Measurements from ENCODE around the gene H3-3A. TPM values are rescaled to one million over a fixed set of nuclear protein-coding genes. Genes with fewer than 3 reads are reported as not detected.

Gene H3-3A
- polyA plus RNA-seq, 2 of the 4 experiments (the other 2 are of a cell fraction) = 457 to 530 TPM

DNA sequence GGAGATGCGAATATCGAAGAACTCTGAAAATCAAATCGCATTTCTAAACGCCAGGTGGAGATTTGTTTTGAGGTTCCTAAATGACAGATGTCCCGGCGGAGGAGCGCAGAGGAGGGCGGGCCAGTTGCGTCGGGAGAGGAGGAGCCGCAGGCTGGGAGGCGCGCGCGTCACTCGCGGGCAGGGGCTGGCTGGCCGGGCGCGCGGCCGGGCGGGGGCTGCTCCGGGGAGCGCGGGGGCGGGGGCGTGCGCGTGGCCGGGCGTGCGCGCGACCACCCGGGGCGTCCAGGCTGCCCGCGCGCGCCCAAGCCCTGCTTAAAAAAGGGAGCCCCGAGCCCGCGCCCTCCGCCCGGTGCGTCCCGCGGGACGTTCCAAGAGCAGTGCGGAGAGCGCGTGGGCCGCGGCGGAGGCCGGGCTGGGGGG lies 47.3 kb downstream of the H3-3A start:
- 2% methylated on average over 26 of the region's 57 CpGs for WGBS (ENCODE audit: missing lambda C conversion rate)
- ChIA-PET POLR2A (interaction anchor here (1.1 to 3.0 kb wide), 6 partner anchors 9 to 110 kb away, joined by 3 to 23 read pairs (median 6); partner anchors contain the start of genes H3-3A and SDE2), CTCF (interaction anchor here (1.0 to 6.9 kb wide), 6 partner anchors 10 to 44 kb away, joined by 3 to 73 read pairs (median 24); no protein-coding TSS in a partner anchor)
- TF ChIP-seq POLR2A (IDR thresholded peaks at IDR 0.05; ENCODE audit: low read length) (peak; percentile 60), TFCP2L1 (CRISPR knock-in tag; IDR thresholded peaks at IDR 0.05) (no peak), JUN (IDR thresholded peaks at IDR 0.05) (peak in 1 of 2 experiments; percentile 67; a peak in 1 of 5 replicates), E2F6 (IDR thresholded peaks at IDR 0.05; ENCODE audit: borderline replicate concordance, low read depth) (no peak)
- TF ChIP-seq, protein P1, sequence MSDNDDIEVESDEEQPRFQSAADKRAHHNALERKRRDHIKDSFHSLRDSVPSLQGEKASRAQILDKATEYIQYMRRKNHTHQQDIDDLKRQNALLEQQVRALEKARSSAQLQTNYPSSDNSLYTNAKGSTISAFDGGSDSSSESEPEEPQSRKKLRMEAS (IDR thresholded peaks at IDR 0.05) = peak; percentile 36
- Histone ChIP-seq H3K4me1 (peaks cover 9% of the 10 kb centered on the region), H3K4me2 (peak overlapping the region; percentile 79), H3K9me3 (no peaks in the 10 kb centered on the region), H3K27ac (peak overlapping the region; percentile 95 to 97), H3K4me3 (peak overlapping the region; percentile 96)
- ATAC-seq (peak; percentile 87 to 90), DNase-seq (ENCODE audit: low read depth in 1 of 2, low spot score in 1 of 2) (peak; percentile 86 to 96), FAIRE-seq (no peak)

DNA sequence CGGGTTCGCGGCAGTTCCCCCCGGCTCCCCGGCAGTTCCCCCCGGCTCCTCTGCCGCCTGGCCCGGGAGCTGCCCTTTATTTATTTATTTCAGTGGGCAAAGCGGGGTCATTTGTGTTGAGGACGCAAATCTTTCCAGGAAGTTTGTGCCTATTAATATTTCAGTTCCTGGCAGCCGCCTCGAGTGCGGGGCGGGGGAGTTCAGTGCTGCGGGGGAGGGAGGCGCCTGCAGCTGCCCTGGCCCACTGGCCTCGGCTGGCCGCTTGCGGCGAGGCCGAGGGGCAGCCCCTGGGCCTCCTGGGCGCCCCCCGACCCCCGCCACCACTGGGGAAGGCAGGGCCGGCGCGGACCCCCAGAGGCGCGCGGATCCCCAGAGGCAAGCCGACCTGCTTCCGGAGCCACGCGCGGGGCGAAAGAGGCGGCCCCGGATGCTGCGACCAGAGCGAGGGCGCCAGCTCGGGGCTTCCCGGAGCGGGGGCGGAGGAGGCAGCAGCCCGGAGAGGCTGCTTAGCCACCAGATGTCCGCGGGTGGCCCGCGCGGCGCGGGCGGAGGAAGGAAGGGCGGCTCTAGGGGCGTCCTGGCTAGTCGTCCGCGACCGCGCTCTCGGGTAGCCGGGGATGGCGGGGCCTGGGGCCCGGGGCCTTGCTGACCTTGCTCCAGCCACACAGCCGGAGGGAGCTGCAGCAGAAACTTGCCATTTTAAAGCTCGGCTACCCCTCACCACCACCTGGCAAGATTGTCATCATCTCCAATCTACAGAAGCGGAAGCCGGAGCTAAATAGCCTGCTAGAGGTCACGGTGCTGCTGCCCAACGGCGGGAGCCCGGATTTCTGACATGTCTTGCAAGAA lies 48.0 kb downstream of the H3-3A start:
- H3K4me3 ChIP-seq = peak overlapping the region; percentile 96
- H3K4me2 ChIP-seq = peak overlapping the region; percentile 79
- DNase-seq (ENCODE audit: low read depth in 1 of 2, low spot score in 1 of 2) (peak; percentile 58 to 68), FAIRE-seq (no peak), ATAC-seq (peak; percentile 60 to 71)
- WGBS (ENCODE audit: missing lambda C conversion rate) = 33% methylated on average over 12 of the region's 73 CpGs
- peaks cover 9% of the 10 kb centered on the region for H3K4me1 ChIP-seq
- POLR2A ChIA-PET = interaction anchor here (0.6 to 3.0 kb wide), 8 partner anchors 9 to 142 kb away, joined by 3 to 23 read pairs (median 4); partner anchors contain the start of genes H3-3A and SDE2
- peak overlapping the region; percentile 95 to 97 for H3K27ac ChIP-seq
- no peaks in the 10 kb centered on the region for H3K9me3 ChIP-seq
- TF ChIP-seq, protein P2, sequence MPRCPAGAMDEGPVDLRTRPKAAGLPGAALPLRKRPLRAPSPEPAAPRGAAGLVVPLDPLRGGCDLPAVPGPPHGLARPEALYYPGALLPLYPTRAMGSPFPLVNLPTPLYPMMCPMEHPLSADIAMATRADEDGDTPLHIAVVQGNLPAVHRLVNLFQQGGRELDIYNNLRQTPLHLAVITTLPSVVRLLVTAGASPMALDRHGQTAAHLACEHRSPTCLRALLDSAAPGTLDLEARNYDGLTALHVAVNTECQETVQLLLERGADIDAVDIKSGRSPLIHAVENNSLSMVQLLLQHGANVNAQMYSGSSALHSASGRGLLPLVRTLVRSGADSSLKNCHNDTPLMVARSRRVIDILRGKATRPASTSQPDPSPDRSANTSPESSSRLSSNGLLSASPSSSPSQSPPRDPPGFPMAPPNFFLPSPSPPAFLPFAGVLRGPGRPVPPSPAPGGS (IDR thresholded peaks at IDR 0.05) = 0 out of 3 replicates have a peak, but pooled peaks have one; percentile 41
- TF ChIP-seq NPAS2 (CRISPR knock-in tag; IDR thresholded peaks at IDR 0.05; ENCODE audit: borderline replicate concordance) (no peak), PHF8 (IDR thresholded peaks at IDR 0.05; ENCODE audit: borderline replicate concordance, low read depth) (peak; percentile 55; the same call in 1 of the 2 replicates), SREBF2 (IDR thresholded peaks at IDR 0.05) (no peak), JUN (IDR thresholded peaks at IDR 0.05) (peak; percentile 34 to 41; a peak in 2 of 5 replicates), FOSL2 (IDR thresholded peaks at IDR 0.05) (no peak), FOSL2 (CRISPR knock-in tag; IDR thresholded peaks at IDR 0.05) (no peak)
- TF ChIP-seq, protein P1 (IDR thresholded peaks at IDR 0.05) = peak; percentile 9
- CTCF ChIA-PET = interaction anchor here (0.6 to 6.9 kb wide), 10 partner anchors 10 to 299 kb away, joined by 3 to 73 read pairs (median 4); no protein-coding TSS in a partner anchor

DNA sequence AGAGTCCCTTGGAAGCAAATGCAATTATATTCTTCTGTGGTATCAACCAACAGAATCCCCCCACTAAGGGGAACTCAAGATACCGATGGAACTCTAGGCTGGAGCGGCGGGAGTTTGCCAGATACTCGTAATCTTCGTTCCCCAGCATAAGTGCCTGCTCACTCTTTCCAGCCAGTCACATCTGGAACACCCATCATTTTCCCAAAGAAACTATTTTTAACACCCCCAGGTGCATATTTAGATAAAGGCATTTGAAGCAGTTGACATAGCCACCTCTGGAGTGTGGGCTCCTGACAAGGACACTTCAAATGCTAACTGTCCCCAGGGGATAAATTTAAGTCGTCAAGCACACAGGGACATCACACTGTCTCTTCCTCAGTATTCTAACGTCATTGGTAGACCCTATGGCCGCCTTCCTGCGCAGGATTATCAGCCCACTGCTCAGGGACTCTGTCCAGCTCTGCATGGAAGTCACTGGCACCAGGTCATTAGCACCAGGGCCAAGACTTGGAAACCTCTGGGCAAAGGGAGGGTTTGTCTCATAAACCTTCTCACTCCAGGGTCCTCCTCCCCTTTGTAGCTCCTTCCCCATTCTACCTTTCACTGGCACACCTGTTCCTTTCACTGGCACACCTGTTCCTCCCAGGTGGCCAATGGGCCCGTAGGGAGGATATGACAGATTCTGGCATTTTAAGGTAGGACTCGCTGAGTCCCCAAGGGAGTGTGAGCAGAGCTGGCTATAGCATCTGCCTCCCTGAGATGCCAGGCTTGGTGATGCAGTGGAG lies 48.8 kb downstream of the H3-3A start:
- no peak for TF ChIP-seq HDAC2 (IDR thresholded peaks at IDR 0.05)
- TF ChIP-seq HES2 (IDR thresholded peaks at IDR 0.05) = no peak
- Histone ChIP-seq H3K9me3 (no peaks in the 10 kb centered on the region), H3K4me3 (peak overlapping the region; percentile 96), H3K27ac (peak overlapping the region; percentile 95 to 97), H3K4me2 (peak overlapping the region; percentile 79), H3K4me1 (peaks cover 9% of the 10 kb centered on the region)
- 91% methylated on average over 11 of the region's 11 CpGs for WGBS (ENCODE audit: missing lambda C conversion rate)
- FAIRE-seq (no peak), ATAC-seq (no peak), DNase-seq (ENCODE audit: low read depth in 1 of 2, low spot score in 1 of 2) (no peak)
- CTCF ChIA-PET = interaction anchor here (0.6 to 6.9 kb wide), 10 partner anchors 9 to 299 kb away, joined by 3 to 73 read pairs (median 3); no protein-coding TSS in a partner anchor
- POLR2A ChIA-PET = interaction anchor here (1.1 to 3.0 kb wide), 7 partner anchors 17 to 86 kb away, joined by 3 to 23 read pairs (median 4); partner anchors contain the start of gene H3-3A

All from A549 (cell line).